T-helper 2 cell (primary cell): ENCODE measurements around the gene LSM4.

Experiments
- DNase-seq, 5 experiments: peaks; one replicate each; pipeline versions ENCODE4 v3.0.0 to v3.0.0-alpha.2; 2012 to 2022

Gene LSM4

GRCh38 chr19:18291590-18292461, 31.1 kb downstream of the LSM4 start:
- peak; percentile 53 to 90 (median 69) for DNase-seq

- peak in 1 of 5 experiments; percentile 46 for DNase-seq
These were observed 31.8 kb downstream of the LSM4 start for GRCh38 chr19:18291019-18291524.

GRCh38 chr19:18290302-18291018, 32.4 kb downstream of the LSM4 start:
- peak; percentile 56 to 98 (median 85) for DNase-seq

- DNase-seq, result peak in 1 of 5 experiments; percentile 55
These were observed 33.2 kb downstream of the LSM4 start for GRCh38 chr19:18289471-18290301.

- peak in 1 of 5 experiments; percentile 0 for DNase-seq
These were observed 34.8 kb downstream of the LSM4 start for GRCh38 chr19:18287836-18288772.

- peak in 1 of 5 experiments; percentile 1 for DNase-seq
These were observed 35.8 kb downstream of the LSM4 start for GRCh38 chr19:18286973-18287635.

- DNase-seq, result peak in 1 of 5 experiments; percentile 80
These were observed 38.0 kb downstream of the LSM4 start for GRCh38 chr19:18284712-18285360.

GRCh38 chr19:18283338-18283737, 39.5 kb downstream of the LSM4 start:
- DNase-seq, result peak in 1 of 5 experiments; percentile 2

- peak in 1 of 5 experiments; percentile 64 for DNase-seq
These were observed 40.1 kb downstream of the LSM4 start for GRCh38 chr19:18282788-18283141.

GRCh38 chr19:18282021-18282787, 40.7 kb downstream of the LSM4 start:
- DNase-seq, result no peak

- peak; percentile 93 to 99 (median 99) for DNase-seq
These were observed 41.5 kb downstream of the LSM4 start, which contains the start of gene JUND for GRCh38 chr19:18281082-18282020. Gene JUND (minus strand): TSS chr19:18281622. CDS start chr19:18281484, 138 bp downstream.

GRCh38 chr19:18280247-18281081, 42.4 kb downstream of the LSM4 start:
- DNase-seq, result peak; percentile 66 to 93 (median 78)

GRCh38 chr19:18279516-18280246, 43.2 kb downstream of the LSM4 start:
- peak; percentile 69 to 96 (median 85) for DNase-seq

- no peak for DNase-seq
These were observed 43.7 kb downstream of the LSM4 start for GRCh38 chr19:18279266-18279515.

- DNase-seq, result peak in 4 of 5 experiments; percentile 30 to 60 (median 55)
These were observed 44.2 kb downstream of the LSM4 start for GRCh38 chr19:18278521-18279265.

- DNase-seq, result no peak
These were observed 48.0 kb downstream of the LSM4 start for GRCh38 chr19:18274781-18275356.
